Measurements from ENCODE around the gene HOXA9.
A peak's percentile ranks its signal among the peaks of the same experiment; 100 is the strongest.

The HOXA9 gene

GRCh38 chr7:27165089-27165995 is at the start of gene HOXA9:
Gene HOXA9 (minus strand): TSS chr7:27165537. CDS start chr7:27165457, 80 bp downstream.
- peak; percentile 98 for DNase-seq

- peak; percentile 15 for DNase-seq
These were observed 49.1 kb upstream of the HOXA9 start for GRCh38 chr7:27214239-27214950.

GRCh38 chr7:27213433-27214238 is 48.3 kb upstream of the HOXA9 start:
- no peak for DNase-seq

GRCh38 chr7:27212497-27213432 is 47.4 kb upstream of the HOXA9 start:
- DNase-seq, result peak; percentile 29

GRCh38 chr7:27211764-27212204 is 46.4 kb upstream of the HOXA9 start:
- no peak for DNase-seq

- DNase-seq, result no peak
These were observed 45.7 kb upstream of the HOXA9 start for GRCh38 chr7:27211084-27211446.

GRCh38 chr7:27210441-27211083 is 45.2 kb upstream of the HOXA9 start:
- DNase-seq, result peak; percentile 36

- no peak for DNase-seq
These were observed 44.6 kb upstream of the HOXA9 start for GRCh38 chr7:27209933-27210440.

GRCh38 chr7:27208998-27209397 is 43.7 kb upstream of the HOXA9 start:
- DNase-seq, result no peak

GRCh38 chr7:27207348-27207985 is 42.1 kb upstream of the HOXA9 start:
- no peak for DNase-seq

GRCh38 chr7:27205325-27206280 is 40.3 kb upstream of the HOXA9 start:
- no peak for DNase-seq

GRCh38 chr7:27204851-27205322 is 39.5 kb upstream of the HOXA9 start:
- no peak for DNase-seq

- DNase-seq, result no peak
These were observed 38.7 kb upstream of the HOXA9 start for GRCh38 chr7:27203964-27204594.

GRCh38 chr7:27203365-27203953 is 38.1 kb upstream of the HOXA9 start:
- DNase-seq, result no peak

- DNase-seq, result no peak
These were observed 37.5 kb upstream of the HOXA9 start for GRCh38 chr7:27202862-27203134.

GRCh38 chr7:27202018-27202861 is 36.9 kb upstream of the HOXA9 start:
- no peak for DNase-seq

- DNase-seq, result no peak
These were observed 36.3 kb upstream of the HOXA9 start for GRCh38 chr7:27201580-27202017.
